NCI-H345 treated with DMSO at 0.1 percent for 48 hours (cell line): ENCODE measurements around the gene LHX3.

Experiments used
- DNase-seq: peaks from one replicate; lab custom pipeline; 2025; ENCODE audit not compliant: unreplicated experiment; lab: John Stamatoyannopoulos, UW

Gene LHX3

DNA sequence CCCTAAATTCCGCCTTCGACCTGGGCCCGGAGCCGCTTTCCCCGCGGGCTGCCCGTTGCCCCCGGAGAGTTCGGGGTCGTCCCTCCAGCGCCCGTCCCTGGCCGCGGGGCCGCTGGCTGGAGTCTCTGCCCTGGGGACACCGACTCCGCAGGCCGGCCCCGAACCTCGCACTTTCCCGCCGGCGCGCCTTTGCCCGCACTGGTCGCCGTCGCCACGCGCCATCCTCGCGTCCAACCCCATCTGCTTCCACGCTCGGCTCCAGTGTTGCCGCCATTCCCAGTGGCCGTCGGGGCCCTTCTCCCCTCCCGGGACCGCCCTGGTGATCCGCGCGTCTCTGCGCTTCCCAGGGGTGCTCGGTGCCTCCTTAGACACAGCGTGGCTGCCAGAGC lies 11.0 kb downstream of the LHX3 start:
- DNase-seq = no peak

DNA sequence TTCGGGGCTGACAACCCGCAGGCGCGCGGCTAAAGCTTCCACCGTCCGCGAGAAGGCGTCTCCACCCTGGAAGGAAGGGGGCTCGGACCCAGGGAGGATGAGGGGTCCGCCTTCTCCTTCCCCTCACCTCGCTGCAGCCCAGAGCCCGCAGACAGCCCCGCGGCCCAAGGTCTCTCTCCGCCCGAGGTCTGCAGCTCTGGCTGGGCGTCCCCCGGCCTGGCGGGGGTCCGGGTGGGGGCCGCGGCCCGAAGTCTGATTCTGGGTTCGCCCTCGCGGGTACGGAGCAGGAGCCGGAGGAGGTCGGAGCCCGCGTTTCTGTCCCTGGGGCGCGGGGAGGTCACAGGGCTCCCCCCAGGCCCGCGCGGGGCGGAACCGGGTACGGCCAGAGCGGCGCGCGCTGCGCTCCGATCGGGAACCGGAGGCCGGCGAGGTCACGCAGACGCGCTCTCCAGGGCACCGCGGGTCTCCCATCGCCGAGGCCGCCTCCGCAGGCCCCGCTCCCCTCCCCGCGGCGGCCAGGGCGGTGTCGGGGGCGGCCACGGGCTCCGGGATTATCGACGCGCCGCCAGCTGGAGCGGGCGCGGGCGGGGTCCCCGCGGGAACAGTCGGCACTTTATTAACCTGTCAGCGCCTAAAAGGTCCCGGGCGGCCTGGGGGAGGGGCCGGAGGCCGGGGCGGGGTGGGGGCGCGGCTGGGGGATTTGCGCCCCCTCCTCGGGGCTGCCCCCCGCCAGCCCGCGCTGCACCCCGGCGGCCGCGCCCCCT lies 11.6 kb downstream of the LHX3 start:
- DNase-seq = no peak

DNA sequence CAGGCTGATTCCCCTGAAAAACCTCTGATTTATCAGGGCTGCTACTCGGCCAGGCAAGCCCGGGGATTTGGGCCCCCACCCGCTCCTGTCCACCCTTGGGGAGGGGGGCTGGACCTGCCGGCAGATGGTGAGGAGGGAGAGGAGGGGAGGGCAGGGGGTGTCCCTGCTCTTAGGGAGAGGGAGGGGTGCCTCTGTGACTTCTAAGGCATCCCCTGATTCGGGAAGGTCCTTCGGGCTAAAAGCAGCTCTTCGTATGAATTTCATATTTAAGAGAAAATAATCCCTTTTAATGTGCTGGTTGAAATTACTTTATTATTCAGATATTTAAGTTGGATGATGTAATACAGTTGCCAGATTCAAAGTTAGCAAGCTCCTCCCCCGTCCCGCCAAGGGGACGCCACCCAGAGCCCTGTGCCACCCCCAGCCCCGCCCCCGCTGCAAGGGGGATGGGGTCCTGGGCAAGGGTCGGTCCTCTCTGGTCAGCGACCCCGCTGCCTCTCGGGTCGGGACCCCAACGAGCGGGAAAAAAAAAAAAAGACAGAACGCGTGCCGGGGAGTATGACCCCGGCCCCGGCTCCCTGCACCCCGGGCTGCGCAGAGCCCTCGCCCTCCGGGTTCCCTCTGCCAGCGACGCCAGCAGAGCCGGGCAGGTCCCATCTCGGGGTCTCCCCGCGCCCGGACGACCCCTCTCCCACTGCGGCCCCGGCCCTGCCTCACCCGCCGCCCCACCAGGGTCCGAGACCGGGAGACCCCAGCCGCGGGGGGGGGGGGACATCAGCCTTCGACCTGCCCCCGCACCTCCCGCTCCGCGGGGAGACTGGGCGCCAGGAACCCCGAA lies 12.4 kb downstream of the LHX3 start:
- DNase-seq = no peak

DNA sequence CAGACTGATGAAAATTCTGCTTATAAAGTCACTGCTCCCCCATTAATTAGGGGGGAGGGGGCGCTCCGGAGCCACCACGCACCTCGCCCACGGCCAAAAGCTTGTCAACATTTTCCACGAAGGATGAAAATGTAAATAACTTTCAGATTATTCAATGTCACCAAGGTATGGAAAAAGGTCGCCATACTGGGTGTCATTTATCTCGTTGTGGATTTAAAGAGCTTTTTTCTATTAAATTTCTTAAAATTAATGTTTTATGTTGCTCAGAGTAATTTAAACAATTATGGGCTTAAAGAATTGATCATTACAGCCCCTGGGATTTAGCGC lies 13.0 kb downstream of the LHX3 start:
- DNase-seq = no peak

DNA sequence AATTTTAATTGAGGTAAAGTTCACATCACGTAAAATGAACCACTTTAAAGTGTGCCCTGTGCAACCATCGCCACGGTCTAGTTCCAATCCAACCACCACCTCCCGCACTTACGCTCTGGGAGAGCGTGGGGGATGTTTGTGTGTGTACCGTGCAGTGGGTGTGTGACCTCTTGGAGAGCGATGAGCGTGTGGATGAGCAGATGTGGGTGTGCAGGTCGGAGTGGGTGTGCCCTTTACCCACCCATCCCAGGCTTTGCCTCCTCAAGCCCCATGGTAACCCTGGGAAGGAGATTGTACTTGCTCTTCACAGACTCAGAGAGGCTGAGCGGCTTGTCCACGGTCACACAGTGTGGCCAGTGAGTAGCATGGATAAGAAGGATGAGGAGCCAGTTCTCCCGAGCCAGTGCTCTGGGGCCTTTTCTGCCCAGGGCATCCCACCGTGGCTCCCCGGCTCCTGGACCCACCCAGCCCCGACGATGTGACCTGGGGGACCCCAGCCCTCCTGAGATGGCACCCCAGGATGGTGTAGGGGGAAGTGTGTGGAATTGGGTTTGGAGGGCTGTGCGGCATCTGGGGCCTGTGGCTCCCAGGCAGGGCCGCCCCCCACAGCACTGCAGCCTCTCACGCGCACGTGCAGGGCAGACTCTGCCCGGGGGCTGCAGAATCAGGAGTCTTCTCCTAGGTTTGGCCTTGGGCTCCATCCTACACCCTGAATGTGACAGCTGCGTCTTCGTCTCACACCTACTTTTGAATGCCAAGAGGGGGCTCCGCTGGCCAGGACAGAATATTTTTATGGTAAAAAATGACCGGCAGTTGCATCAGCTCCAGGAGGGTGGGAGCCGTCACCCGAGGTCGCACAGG lies 13.6 kb downstream of the LHX3 start:
- no peak for DNase-seq

DNA sequence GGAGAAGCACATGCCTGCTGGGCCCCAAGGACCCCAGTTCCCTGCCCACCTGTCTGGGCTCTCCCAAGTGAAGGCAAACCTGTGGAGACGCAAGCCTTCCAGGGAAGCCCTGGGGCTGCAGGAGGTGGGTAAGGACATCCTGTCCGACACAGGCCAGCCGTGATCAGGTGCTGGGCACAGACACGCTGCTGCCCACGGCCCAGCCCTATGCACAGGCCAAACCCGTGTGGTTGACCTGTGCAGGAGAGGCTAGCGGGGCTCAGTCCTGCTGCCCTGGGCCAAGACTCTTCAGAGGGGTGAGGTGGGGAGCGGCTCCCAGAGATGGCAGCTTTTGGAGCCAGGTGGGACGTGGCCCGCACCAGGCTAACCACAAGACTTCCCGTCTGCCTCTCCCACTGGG lies 14.3 kb downstream of the LHX3 start:
- no peak for DNase-seq

DNA sequence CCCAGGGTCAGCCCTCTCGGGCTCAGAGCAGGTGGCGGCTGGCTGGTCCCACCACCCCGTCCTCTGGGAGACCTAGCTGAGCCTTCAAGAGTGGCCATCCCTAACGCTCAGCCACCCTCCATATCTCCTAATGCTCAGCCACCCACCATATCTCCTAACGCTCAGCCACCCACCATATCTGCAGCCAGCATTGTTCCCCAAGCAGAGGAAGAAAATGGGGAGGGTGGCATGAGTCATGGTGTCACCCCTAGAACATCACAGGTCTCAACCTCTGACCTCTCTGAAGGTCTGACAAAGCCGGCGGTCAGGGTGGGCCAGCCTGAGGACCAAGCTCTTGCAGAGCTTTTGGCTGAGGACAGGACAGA lies 14.7 kb downstream of the LHX3 start:
- no peak for DNase-seq

DNA sequence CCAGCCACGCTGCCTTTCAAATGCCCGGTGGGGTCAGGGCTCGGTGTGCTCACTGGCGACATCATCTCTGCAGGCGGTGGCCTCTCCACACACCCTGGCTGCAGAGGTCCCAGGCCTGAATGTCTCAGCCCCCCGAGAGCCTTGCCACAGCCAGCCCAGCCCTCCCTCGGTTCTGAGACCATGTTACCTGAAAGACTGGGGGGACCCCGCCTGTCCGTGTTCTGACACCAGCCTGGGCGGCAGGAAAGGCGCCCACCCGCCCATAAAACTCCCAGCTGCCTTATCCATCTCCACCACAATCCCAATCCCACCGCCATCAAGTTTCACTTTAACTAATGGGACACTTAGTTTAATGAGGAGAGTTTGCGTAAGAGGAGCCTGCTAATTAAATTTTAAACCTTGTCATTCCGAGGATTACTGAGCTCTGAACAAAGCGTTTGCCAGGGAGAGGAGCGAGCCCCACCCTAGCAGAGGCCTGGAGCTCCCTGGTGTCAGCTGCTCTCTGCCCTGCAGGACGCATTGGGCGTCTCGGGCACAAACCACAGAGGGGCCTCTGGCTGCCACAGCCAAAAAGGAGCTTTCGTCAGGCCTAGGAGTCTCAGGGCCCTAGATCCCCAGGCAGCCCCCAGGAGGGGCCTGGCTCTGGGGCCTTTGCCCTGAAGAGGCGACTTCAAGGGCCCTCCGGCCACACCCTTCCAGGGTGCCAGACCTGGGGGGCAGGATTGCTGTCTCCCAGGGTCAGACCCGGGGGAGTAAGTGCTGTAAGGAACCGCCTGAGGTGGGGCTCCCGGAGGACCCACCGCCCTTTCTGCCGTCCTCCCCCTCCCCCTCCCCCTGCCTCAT lies 15.3 kb downstream of the LHX3 start:
- no peak for DNase-seq

DNA sequence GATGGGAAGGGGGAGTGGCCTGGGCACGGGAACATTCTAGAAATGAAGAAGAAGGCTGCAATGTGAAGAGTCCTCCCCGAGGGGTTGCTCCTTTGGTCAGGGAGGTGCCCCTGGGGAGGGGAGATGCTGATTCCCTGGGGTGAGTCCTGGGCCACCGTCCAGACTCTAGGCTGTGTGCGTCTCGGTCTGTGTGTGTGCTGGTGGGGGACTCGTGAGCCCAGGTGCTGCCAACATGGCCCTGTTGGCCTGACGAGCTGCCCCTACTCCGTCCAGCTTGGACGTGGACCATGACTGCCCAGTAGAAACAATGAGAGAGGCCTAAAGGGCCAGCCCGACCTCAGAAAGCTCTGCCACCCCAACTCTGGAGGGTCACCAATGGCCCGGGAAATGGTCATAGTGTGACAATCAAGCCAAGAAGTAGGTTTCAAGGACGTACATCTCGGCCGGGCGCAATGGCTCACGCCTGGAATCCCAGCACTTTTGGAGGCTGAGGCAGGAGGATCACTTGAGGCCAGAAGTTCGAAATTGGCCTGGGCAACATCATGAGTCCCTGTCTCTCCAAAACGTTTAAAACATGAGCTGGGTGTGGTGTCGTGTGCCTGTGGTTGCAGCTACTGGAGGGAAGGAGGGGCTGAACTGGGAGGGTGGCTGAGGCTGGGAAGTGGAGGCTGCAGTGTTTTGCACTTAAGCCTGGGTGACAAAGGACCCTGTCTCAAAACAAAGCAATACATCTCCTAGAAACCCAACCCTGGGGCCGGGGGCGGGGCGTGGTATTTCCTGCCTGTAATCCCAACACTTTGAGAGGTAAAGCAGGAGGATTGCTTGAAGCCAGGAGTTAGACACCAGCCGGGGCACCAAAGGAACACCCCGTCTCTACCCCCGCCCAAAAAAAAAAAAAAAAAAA lies 17.0 kb downstream of the LHX3 start:
- no peak for DNase-seq

DNA sequence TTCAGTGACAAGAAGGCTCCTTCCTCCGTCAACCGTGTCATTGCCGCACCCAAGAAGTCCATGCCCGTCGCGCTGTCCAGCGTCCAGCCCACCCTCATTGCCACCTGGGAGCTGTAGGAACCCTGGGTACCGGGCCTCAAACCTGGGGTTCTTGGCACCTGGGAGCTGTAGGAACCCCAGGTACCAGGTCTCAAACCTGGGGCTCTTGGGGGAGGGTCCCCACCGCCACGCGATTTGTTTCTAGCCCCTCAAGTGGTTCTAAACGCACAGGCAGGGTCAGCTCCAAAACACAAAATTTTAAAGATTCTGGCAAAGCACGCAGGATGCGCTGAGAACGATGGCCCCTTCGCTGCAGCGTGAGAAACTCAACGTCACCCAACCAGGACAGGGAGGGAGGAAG lies 17.7 kb downstream of the LHX3 start:
- DNase-seq = no peak

DNA sequence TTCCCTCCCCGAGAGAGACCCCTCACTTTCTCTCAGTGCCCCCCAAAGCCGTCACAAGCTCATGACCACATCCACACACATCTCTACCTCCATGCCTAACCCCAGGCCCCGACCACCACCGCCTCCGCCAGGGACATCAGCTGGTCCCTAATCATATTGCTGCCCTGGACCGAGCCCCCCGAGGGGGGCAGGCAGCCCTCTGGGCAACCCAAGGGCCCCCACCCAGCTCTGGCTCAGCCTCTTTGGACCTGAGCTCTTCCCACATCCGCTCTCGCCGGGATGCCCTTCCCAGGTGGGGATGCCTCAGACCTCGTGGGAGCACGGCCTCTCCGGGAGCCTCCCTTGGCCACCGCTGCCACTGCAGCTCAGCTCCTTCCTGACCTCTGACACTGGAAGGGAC lies 18.5 kb downstream of the LHX3 start:
- DNase-seq = no peak

DNA sequence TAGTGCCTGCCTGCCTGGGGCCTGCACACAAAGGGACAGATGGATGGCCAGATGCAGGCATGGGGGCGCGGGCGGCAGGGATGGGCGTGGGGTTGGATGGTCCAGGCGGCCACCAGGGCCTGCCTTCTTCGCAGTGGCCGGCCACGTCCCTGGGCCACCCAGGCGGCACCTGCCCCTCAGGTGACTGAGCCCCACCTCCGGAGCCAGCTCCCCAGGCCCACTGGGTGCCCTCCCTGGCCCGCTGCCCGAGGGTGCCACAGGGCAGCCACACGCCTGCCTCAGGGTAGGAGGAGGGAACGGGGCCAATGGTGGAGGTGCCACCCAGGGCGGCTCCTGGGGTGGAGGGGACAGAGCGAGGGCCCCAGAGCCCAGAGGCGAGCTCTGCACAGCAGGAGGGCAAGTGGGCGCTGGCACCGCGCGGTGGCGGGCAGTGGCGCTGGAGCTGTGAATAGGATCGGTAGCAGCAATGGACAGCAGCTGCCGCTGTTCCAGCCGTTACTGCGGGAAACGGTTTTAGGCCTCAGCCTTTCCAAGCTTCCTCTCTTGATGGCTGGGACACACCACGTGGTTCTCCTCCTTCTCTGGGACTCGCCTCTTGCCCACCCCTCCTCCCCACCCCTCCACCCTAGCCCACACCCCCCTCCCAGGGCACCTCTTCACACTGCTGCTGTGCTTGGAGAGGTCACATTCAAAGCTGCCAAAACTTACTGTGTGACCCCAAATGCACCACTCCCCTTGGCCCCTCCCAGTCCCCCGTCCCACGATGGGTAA lies 19.1 kb downstream of the LHX3 start:
- DNase-seq = no peak

DNA sequence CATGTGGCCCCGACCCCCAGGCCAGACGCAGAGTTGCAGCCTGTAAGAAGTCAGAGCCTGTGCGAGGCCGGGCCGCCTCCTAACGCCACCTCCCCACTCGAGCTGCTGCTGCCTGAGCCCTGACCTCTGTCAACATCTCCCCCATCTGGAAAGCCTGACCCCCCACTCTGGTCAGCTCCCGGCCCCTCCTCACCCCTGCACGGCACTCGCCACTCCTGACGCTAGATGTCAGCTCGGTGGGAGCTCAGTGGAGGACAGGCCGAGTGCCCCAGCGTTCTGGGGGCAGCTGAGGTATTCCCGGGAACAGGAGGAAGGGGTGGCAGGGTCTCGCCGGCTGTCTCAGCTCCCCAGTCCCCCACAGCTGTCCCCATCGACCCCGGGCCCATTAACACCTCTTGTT lies 19.9 kb downstream of the LHX3 start:
- no peak for DNase-seq

DNA sequence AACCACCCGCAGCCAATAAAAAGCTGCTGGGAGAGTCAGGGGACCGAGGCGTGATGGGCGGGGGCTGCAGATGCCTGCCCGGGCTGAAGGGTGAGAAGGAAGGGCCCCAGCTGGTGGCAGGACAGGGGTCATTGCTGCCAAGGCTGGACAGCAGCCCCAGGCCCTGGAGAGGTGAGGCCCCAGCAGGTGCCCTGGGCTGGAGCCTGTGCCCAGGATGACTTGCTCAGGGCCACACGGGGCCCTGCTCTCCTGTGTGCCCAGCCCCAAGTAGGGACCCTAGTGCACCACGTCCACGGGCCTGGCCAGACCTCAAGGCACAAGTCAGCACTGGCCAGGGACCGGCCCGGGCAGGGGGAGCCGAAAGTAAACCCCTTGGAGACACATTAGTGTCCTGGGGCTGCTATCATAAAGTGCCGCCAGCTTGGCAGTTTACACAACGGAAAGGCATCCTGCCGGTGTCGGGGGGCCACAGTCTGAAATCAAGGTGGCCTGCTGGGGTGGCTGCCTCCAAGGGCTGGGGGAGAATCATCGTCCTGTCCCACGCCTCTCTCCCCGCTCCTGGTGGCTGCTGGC lies 22.0 kb downstream of the LHX3 start:
- DNase-seq = no peak

DNA sequence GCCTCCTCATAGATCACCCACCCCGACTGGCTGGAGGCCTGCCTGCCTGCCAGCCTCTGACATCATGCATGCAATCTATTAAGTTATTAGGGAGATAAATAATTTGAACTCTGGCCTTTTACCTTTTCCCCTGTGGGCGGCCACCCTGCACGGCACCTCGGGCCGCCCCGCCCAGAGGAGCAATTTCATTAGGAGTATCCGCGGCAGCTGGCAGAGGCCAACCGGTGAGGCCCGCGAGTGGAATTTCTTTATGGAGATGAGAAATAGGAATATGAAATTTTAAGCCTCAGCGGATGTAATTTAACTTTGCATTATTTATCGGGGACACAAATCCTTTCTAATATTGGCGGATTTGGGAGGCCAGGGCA lies 22.5 kb downstream of the LHX3 start:
- no peak for DNase-seq

DNA sequence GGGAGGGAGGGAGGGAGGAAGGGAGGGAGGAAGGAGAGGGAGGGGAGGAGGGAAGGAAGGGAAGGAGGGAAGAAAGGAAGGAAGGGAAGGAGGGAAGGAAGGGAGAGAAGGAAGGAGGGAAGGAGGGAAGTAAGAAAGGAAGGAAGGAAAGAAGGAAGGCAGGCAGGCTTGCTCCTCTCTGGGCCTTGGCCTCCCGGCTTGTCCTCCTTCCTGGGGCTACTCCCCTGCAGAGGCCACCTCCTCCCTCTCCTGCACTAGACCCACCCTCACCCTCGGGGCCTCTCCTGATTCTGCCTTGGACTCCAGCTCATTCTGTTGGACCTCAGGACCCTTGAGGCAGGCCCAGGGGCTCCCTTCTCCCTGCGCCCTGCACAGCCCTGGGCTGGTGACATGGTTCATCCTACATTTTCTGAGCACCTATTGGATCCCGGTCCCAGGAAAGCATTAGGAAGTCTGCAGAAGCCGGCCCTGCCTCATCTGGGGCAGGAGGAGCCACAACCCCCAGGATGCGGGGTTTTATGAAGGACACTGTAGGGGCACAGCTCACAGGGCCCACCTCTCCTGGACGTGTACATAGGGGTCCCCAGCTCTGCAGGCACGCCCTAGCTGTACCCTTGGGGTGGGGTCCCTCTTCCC lies 23.0 kb downstream of the LHX3 start:
- no peak for DNase-seq

DNA sequence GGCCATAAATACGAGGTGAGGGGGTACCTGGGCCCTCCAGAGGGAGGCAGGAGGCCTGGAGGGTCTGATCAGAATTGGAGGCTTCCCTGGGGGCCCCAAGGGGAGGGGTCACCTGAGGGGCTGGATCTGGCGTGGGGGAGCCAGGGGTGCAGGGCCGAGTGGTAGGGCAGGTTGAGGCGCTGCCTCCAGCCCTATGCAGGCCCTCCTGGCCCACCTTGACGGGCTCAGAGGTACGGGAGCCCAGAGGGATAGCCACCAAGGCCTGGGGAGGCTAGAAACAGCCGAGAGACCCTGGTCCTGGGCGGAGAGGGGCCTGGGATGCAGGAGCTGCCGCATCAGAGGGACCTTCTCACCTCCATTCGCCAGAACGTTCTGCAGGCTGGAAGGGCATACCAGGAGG lies 24.3 kb downstream of the LHX3 start:
- DNase-seq = no peak

DNA sequence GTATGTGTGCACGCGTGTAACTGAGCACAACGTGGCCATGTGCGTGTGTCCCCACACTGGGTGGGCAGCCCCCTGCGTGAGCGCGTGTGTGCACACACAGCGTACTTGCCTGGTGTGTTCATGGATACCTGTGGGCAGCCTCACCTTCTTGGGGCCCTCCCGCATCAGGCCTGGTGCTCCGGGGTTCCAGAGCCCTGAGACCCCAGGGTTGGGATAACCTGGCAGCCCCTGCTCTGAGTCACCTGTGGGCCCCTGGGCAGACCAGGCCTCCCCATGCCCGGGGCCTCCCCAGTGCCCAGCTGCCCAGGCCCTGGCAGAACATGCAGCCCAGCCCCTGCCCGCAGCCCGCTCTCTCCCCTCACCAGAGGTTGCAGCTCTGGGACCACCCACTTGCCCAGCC lies 25.2 kb downstream of the LHX3 start:
- DNase-seq = no peak
